ENCODE data around the gene PRKACB. TPM values are rescaled to one million over a fixed set of nuclear protein-coding genes. Genes with fewer than 3 reads are reported as not detected.
A peak's percentile ranks its signal among the peaks of the same experiment; 100 is the strongest.
"Not testable (repeated sequence)": the region's sequence is repeated elsewhere in the genome, so short reads cannot be mapped to it uniquely, and the experiment has no call there.

PRKACB gene
- total RNA-seq, 4 donors from 2014 or later = 37.4 to 57.7 (median 50.9) TPM

DNA sequence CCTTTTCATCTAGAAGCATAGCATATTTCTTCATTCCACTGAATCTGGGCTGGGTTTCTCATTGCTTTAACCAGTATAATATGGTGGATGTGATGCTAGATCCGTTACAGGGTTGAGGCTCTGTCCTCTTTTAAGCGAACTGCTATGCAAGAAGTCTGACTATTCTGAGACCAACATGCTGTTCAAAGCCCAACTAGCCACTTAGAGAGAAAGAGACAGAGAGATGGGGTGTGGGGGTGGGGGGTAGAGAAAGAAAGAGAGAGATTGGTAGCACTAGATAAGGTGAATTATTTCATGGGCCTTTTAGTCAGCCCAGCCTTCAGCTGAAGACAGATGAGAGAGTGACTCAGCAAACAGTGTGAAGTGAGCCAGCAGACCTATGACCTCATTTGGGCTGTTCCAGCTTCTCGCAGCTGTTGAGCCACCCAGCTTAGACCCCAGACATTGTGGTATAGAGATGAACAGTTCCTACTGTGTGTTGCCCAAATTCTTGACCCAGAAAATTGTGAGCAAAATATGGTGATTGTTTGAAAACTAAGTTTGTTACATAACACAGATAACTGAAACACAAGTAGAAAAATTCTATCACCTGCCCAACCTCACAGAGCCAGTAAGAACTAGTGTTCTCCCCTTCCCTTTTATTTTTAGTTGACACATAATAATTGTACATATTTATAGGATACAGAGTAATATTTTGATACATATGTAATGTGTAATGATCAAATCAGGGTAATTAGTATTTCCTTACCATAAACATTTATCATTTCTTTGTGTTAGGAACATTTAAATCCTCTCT is 40.7 kb upstream of the PRKACB start:
- H3K36me3 ChIP-seq = no peaks in the 10 kb centered on the region
- H3K4me1 ChIP-seq = peaks cover 0 to 18% (median 10%) of the 10 kb centered on the region in 3 donors
- no peaks in the 10 kb centered on the region for H3K9me3 ChIP-seq
- peak; percentile 94 for ATAC-seq
- peak overlapping the region in 3 of 4 donors; percentile 24 to 53 (median 28) for H3K27ac ChIP-seq
- peak; percentile 63 for TF ChIP-seq POLR2AphosphoS5 (IDR thresholded peaks at IDR 0.05)
- no peak for TF ChIP-seq EP300 (IDR thresholded peaks at IDR 0.05)
- WGBS, 2 donors (ENCODE audit: low coverage in 1 of 2) = 14 to 47% methylated on average over 1 to 2 of the region's 3 CpGs
- no peak overlapping the region for H3K4me3 ChIP-seq
- H3K27me3 ChIP-seq = no peaks in the 10 kb centered on the region

DNA sequence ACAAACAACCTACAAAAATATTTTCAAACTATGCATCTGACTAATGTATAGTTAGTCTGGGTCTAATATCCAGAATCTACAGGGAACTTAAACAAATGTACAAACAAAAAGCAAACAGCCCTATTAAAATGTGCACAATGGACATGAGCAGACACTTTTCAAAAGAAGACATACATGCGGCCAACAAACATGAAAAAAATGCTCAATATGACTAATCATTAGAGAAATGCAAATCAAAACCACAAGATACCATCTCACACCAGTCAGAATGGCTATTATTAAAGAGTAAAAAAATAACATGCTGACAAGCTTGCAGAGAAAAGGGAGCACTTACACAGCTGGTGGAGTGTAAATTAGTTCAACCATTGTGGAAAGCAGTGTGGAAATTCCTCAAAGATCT is 36.5 kb upstream of the PRKACB start:
- not testable (repeated sequence) for H3K4me3 ChIP-seq, H3K9me3 ChIP-seq, ATAC-seq, H3K36me3 ChIP-seq, H3K27me3 ChIP-seq, H3K27ac ChIP-seq
- WGBS, 2 donors (ENCODE audit: low coverage in 1 of 2) = 50 to 100% methylated on average over 1 of the region's 1 CpG
- H3K4me1 ChIP-seq = peaks cover 0 to 16% (median 10%) of the 10 kb centered on the region in 3 donors

DNA sequence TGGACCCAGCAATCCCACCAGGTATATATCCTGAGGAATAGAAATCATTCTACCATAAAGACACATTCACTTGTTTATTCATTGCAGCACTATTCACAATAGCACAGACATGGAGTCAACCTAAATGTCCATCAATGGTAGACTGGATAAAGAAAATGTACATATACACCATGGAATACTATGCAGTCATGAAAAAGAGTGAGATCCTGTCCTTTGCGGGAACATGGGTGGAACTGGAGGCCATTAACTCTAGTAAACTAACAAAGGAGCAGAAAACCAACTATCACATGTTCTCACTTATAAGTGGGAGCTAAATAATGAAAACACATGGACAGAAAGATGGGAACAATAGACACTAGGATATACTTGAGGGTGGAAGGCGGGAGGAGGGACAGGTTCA is 36.1 kb upstream of the PRKACB start:
- Histone ChIP-seq H3K4me1 (peaks cover 0 to 12% (median 6%) of the 10 kb centered on the region in 3 donors), H3K36me3 (no peaks in the 10 kb centered on the region), H3K9me3 (no peaks in the 10 kb centered on the region), H3K27ac (no peak overlapping the region), H3K27me3 (no peaks in the 10 kb centered on the region), H3K4me3 (no peak overlapping the region)
- no peak for ATAC-seq
- WGBS, 2 donors (ENCODE audit: low coverage in 1 of 2) = 63 to 87% methylated on average over 1 to 2 of the region's 2 CpGs
- TF ChIP-seq EP300 (IDR thresholded peaks at IDR 0.05) (no peak), POLR2A (IDR thresholded peaks at IDR 0.05) (no peak), POLR2AphosphoS5 (IDR thresholded peaks at IDR 0.05) (no peak)
- TF ChIP-seq, protein P1, sequence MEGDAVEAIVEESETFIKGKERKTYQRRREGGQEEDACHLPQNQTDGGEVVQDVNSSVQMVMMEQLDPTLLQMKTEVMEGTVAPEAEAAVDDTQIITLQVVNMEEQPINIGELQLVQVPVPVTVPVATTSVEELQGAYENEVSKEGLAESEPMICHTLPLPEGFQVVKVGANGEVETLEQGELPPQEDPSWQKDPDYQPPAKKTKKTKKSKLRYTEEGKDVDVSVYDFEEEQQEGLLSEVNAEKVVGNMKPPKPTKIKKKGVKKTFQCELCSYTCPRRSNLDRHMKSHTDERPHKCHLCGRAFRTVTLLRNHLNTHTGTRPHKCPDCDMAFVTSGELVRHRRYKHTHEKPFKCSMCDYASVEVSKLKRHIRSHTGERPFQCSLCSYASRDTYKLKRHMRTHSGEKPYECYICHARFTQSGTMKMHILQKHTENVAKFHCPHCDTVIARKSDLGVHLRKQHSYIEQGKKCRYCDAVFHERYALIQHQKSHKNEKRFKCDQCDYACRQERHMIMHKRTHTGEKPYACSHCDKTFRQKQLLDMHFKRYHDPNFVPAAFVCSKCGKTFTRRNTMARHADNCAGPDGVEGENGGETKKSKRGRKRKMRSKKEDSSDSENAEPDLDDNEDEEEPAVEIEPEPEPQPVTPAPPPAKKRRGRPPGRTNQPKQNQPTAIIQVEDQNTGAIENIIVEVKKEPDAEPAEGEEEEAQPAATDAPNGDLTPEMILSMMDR (IDR thresholded peaks at IDR 0.05) = no peak

DNA sequence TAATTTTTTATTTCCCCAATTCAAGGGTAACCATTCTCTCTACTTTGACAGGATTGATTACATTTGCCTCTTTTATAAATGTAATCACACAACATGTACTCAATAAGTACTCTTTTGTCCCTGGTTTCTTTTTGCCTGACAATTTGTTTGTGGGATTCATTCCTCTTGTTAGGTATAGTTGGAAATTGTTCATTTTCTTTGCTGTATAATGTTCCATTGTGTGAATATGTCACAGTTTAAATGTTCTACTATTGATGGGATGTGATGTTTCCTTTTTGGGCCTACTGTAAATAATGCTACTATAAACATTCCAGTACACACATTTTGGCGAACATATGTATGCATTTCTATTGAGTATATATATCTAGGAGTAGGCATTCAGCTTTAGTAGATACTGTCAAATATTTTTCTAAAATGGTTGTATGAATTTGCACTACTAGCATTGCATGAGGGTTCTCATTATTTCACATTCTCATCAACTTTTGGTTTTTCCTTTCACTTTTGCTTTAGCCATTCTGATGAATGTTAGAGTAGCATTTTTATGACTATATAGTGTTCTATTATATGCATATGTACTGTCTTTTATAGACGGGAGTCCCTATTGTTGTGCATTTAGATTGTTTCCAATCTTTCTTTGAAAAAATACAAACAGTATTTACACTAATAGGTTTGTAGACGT is 35.0 kb upstream of the PRKACB start:
- no peaks in the 10 kb centered on the region for H3K36me3 ChIP-seq
- H3K4me1 ChIP-seq = peaks cover 0 to under 1% (median 0%) of the 10 kb centered on the region in 3 donors
- H3K9me3 ChIP-seq = no peaks in the 10 kb centered on the region
- TF ChIP-seq, protein P1 (IDR thresholded peaks at IDR 0.05) = no peak
- TF ChIP-seq EP300 (IDR thresholded peaks at IDR 0.05) = no peak
- TF ChIP-seq POLR2AphosphoS5 (IDR thresholded peaks at IDR 0.05) = no peak
- TF ChIP-seq POLR2A (IDR thresholded peaks at IDR 0.05) = no peak
- no peak overlapping the region for H3K4me3 ChIP-seq
- no peak overlapping the region for H3K27ac ChIP-seq
- ATAC-seq = no peak
- WGBS, 2 donors (ENCODE audit: low coverage in 1 of 2) = 95 to 100% methylated on average over 3 of the region's 3 CpGs
- no peaks in the 10 kb centered on the region for H3K27me3 ChIP-seq

DNA sequence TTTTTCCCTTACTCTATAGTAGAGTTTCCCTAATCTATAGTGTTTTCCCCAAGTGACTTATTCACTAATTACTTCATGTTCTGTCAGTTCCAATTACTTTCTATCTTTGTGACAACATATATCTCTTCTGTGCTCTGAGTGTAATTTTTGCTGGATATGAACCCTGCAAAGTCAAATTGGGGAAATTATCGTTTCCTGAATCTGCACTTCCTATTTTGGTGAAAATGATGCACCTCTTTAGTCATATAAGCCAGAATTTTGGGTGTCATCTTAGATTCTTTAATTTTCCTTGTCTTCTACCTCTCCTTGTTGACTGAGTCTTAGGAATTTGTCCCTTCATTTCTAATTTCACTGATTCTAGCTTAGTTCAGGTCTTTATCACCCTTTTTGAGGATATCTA is 33.4 kb upstream of the PRKACB start:
- Histone ChIP-seq H3K9me3 (no peaks in the 10 kb centered on the region), H3K27me3 (no peaks in the 10 kb centered on the region), H3K27ac (no peak overlapping the region), H3K4me3 (no peak overlapping the region), H3K36me3 (no peaks in the 10 kb centered on the region), H3K4me1 (no peaks in the 10 kb centered on the region)
- TF ChIP-seq, protein P1 (IDR thresholded peaks at IDR 0.05) = no peak
- TF ChIP-seq POLR2A (IDR thresholded peaks at IDR 0.05) (no peak), EP300 (IDR thresholded peaks at IDR 0.05) (no peak), POLR2AphosphoS5 (IDR thresholded peaks at IDR 0.05) (no peak)
- 80 to 100% methylated on average over 1 of the region's 1 CpG for WGBS, 2 donors (ENCODE audit: low coverage in 1 of 2)
- no peak for ATAC-seq

Data from gastroesophageal sphincter (tissue), 4 donors.